Astrocyte (in vitro differentiated cells and primary cell): Measurements from ENCODE around the gene PIH1D1. TPM values are rescaled to one million over a fixed set of nuclear protein-coding genes. Genes with fewer than 3 reads are reported as not detected.

Experiments used
- DNase-seq: peaks from one replicate; pipeline ENCODE4 v3.0.0-alpha.2; 2010; ENCODE audit warnings: low read depth
- FAIRE-seq: peaks from 2 replicates; lab custom pipeline; 2011; peaks lifted over from hg19 to GRCh38; lab: Jason Lieb, UNC
- H2AFZ ChIP-seq: 2 replicates; pipeline ENCODE4 v1.6.0; 2012; ENCODE audit warnings: low read depth, low read length, inconsistent platforms
- H3K27ac ChIP-seq: 2 replicates; pipeline ENCODE4 v1.5.1; 2011; ENCODE audit warnings: low read depth, low read length, inconsistent platforms
- H3K27me3 ChIP-seq: 2 replicates; pipeline ENCODE4 v1.6.0; 2011; ENCODE audit warnings: low read length, inconsistent platforms; ENCODE audit not compliant: insufficient read depth
- H3K36me3 ChIP-seq: 2 replicates; pipeline ENCODE4 v1.5.1; 2011; ENCODE audit warnings: low read length, inconsistent platforms; ENCODE audit not compliant: insufficient read depth
- H3K4me1 ChIP-seq: 2 replicates; pipeline ENCODE4 v1.5.1; 2011; ENCODE audit warnings: low read length, inconsistent platforms; ENCODE audit not compliant: insufficient read depth
- H3K4me2 ChIP-seq: 2 replicates; pipeline ENCODE4 v1.6.0; 2012; ENCODE audit warnings: low read length, inconsistent platforms
- H3K4me3 ChIP-seq: 2 replicates; pipeline ENCODE4 v1.5.1; 2011; ENCODE audit warnings: low read depth, mild to moderate bottlenecking, low read length, inconsistent platforms; ENCODE audit not compliant: insufficient read depth
- H3K79me2 ChIP-seq: 2 replicates; pipeline ENCODE4 v1.6.0; 2012; ENCODE audit warnings: mild to moderate bottlenecking, low read length, inconsistent platforms; ENCODE audit not compliant: insufficient read depth
- H3K9ac ChIP-seq: 2 replicates; pipeline ENCODE4 v1.6.0; 2012; ENCODE audit warnings: mild to moderate bottlenecking, low read length, inconsistent platforms
- H3K9me3 ChIP-seq: 2 replicates; pipeline ENCODE4 v1.5.1; 2012; ENCODE audit warnings: low read depth, mild to moderate bottlenecking, low read length, inconsistent platforms; ENCODE audit not compliant: insufficient read depth
- H4K20me1 ChIP-seq: 2 replicates; pipeline ENCODE4 v1.6.0; 2012; ENCODE audit warnings: low read length, inconsistent platforms; ENCODE audit not compliant: insufficient read depth
- H3K27ac Mint-ChIP-seq: one replicate; pipeline ENCODE4 v1.8.0; 2021; ENCODE audit warnings: mild to moderate bottlenecking, mixed read lengths; ENCODE audit not compliant: unreplicated experiment
- H3K27me3 Mint-ChIP-seq: one replicate; pipeline ENCODE4 v1.8.0; 2021; ENCODE audit warnings: low read depth, mixed read lengths; ENCODE audit not compliant: unreplicated experiment
- H3K36me3 Mint-ChIP-seq: one replicate; pipeline ENCODE4 v1.8.0; 2021; ENCODE audit warnings: low read depth, mixed read lengths; ENCODE audit not compliant: unreplicated experiment
- H3K4me1 Mint-ChIP-seq: one replicate; pipeline ENCODE4 v1.8.0; 2021; ENCODE audit warnings: low read depth, mixed read lengths; ENCODE audit not compliant: unreplicated experiment
- H3K4me3 Mint-ChIP-seq: one replicate; pipeline ENCODE4 v1.8.0; 2021; ENCODE audit warnings: mild to moderate bottlenecking, moderate library complexity, mixed read lengths; ENCODE audit not compliant: unreplicated experiment
- H3K9me3 Mint-ChIP-seq: one replicate; pipeline ENCODE4 v1.8.0; 2021; ENCODE audit warnings: mild to moderate bottlenecking, mixed read lengths; ENCODE audit not compliant: unreplicated experiment
- EZH2 ChIP-seq: IDR thresholded peaks from 2 replicates; pipeline ENCODE4 v1.6.1; 2012; ENCODE audit warnings: mild to moderate bottlenecking, low read length, inconsistent platforms; ENCODE audit not compliant: insufficient read depth
- total RNA-seq: library from RNA; stranded (reverse); gene quantifications from 2 replicates; pipeline ENCODE4 v1.2.1, GENCODE V29; 2021
- TF ChIP-seq, protein P1 (sequence below): IDR thresholded peaks from 2 replicates; pipeline ENCODE4 v1.5.1; 2011; ENCODE audit warnings: low read depth, mild to moderate bottlenecking, inconsistent platforms, low read length, moderate library complexity; ENCODE audit not compliant: insufficient read depth

The PIH1D1 gene
- total RNA-seq, 1 donor from 2014 or later = 61.3 TPM

DNA sequence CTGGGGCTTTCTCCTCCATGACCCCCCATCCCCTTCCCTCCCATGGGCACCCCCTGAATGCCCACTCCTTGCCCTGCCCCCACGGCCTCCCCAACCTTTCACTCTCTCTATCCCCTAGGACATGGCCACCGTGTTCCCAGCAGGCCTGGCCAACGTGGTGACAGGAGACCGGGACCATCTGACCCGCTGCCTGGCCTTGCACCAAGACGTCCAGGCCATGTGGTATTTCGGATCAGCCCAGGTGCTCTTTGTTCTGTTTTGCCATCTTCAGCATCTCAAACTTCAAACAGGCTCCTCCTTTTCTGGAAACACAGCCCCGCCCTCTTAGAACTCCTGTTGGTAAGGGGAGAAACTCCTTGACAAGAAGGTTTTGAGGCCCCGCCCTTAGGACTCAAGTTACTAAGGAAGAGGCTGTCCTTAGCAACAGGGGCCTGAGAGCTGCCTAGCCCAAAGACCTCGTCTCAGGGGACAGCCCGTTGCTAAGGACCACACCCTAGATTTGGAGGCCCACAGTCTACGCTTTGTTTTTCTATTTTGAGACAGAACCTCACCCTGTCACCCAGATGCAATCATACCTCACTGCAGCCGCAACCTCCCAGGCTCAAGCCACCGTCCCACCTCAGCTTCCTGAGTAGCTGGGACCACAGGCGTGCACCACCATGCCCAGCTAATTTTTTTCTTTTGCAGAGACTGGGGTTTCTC lies 17.3 kb upstream of the PIH1D1 start:
- no peak overlapping the region for H3K4me3 ChIP-seq
- Mint-ChIP-seq H3K4me1 (no peaks in the 10 kb centered on the region), H3K27ac (no peak overlapping the region), H3K4me3 (peak overlapping the region; percentile 50), H3K27me3 (peaks cover 12% of the 10 kb centered on the region), H3K36me3 (peaks cover 4% of the 10 kb centered on the region), H3K9me3 (no peaks in the 10 kb centered on the region)
- TF ChIP-seq, protein P1, sequence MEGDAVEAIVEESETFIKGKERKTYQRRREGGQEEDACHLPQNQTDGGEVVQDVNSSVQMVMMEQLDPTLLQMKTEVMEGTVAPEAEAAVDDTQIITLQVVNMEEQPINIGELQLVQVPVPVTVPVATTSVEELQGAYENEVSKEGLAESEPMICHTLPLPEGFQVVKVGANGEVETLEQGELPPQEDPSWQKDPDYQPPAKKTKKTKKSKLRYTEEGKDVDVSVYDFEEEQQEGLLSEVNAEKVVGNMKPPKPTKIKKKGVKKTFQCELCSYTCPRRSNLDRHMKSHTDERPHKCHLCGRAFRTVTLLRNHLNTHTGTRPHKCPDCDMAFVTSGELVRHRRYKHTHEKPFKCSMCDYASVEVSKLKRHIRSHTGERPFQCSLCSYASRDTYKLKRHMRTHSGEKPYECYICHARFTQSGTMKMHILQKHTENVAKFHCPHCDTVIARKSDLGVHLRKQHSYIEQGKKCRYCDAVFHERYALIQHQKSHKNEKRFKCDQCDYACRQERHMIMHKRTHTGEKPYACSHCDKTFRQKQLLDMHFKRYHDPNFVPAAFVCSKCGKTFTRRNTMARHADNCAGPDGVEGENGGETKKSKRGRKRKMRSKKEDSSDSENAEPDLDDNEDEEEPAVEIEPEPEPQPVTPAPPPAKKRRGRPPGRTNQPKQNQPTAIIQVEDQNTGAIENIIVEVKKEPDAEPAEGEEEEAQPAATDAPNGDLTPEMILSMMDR = no peak
- TF ChIP-seq EZH2 = no peak
- FAIRE-seq = no peak
- no peaks in the 10 kb centered on the region for H3K79me2 ChIP-seq
- no peak overlapping the region for H3K9ac ChIP-seq
- H4K20me1 ChIP-seq = no peaks in the 10 kb centered on the region
- no peak overlapping the region for H3K4me2 ChIP-seq
- no peaks in the 10 kb centered on the region for H3K9me3 ChIP-seq
- H3K4me1 ChIP-seq = peaks cover 4% of the 10 kb centered on the region
- DNase-seq = no peak
- no peak overlapping the region for H2AFZ ChIP-seq
- H3K36me3 ChIP-seq = no peaks in the 10 kb centered on the region
- no peak overlapping the region for H3K27ac ChIP-seq
- H3K27me3 ChIP-seq = no peaks in the 10 kb centered on the region

DNA sequence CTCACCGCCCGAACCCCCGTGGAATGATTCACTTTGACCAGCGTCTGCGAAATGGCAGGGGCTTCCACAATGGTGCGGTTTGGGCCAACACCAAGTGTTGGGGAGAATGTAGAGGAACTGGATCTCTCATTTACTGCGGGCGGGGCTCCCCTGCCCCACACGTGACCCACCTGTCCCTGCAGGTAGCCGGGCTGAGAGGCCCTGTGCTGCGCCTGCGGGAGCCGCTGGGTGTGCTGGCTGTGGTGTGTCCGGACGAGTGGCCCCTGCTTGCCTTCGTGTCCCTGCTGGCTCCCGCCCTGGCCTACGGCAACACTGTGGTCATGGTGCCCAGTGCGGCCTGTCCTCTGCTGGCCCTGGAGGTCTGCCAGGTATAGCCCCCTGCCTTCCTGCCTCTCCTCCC lies 16.6 kb upstream of the PIH1D1 start:
- no peaks in the 10 kb centered on the region for H3K4me1 Mint-ChIP-seq
- no peaks in the 10 kb centered on the region for H3K9me3 Mint-ChIP-seq
- no peak for FAIRE-seq

DNA sequence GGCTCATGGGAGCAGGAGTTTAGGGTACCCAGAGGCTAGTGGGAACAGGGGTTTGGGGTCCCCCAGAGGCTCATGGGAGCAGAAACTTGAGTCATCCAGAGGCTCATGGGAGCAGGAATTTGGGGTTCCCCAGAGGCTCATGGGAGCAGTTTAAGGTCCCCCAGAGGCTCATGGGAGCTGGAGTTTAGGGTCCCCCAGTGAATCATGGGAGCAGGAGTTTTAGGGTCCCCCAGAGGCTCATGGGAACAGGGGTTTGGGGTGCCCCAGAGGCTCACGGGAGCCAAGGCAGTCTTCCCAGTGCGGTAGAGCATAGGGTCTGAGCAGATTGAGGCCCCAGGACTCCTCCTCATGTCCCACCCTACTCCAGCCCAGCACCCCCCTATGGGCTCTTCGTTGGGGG lies 13.8 kb upstream of the PIH1D1 start:
- no peak for DNase-seq
- Histone ChIP-seq H3K9ac (no peak overlapping the region), H3K27me3 (no peaks in the 10 kb centered on the region), H3K9me3 (no peaks in the 10 kb centered on the region), H2AFZ (no peak overlapping the region), H3K79me2 (no peaks in the 10 kb centered on the region), H4K20me1 (no peaks in the 10 kb centered on the region), H3K36me3 (no peaks in the 10 kb centered on the region), H3K4me2 (no peak overlapping the region), H3K4me1 (no peaks in the 10 kb centered on the region), H3K4me3 (no peak overlapping the region), H3K27ac (no peak overlapping the region)
- TF ChIP-seq, protein P1 = no peak
- no peak for TF ChIP-seq EZH2
- H3K4me1 Mint-ChIP-seq = no peaks in the 10 kb centered on the region
- H3K9me3 Mint-ChIP-seq = no peaks in the 10 kb centered on the region
- FAIRE-seq = no peak
- no peak overlapping the region for H3K4me3 Mint-ChIP-seq
- H3K27ac Mint-ChIP-seq = no peak overlapping the region
- H3K27me3 Mint-ChIP-seq = no peaks in the 10 kb centered on the region
- H3K36me3 Mint-ChIP-seq = peaks cover 4% of the 10 kb centered on the region

More for the DNA sequence above, 16.6 kb upstream of the PIH1D1 start:
- H3K27me3 Mint-ChIP-seq = peaks cover 7% of the 10 kb centered on the region
- no peak overlapping the region for H2AFZ ChIP-seq
- H3K4me3 Mint-ChIP-seq = no peak overlapping the region
- H3K4me2 ChIP-seq = no peak overlapping the region
- H3K4me1 ChIP-seq = no peaks in the 10 kb centered on the region
- H3K27me3 ChIP-seq = no peaks in the 10 kb centered on the region
- H3K36me3 ChIP-seq = no peaks in the 10 kb centered on the region
- TF ChIP-seq, protein P1 = no peak
- no peak for TF ChIP-seq EZH2
- no peak overlapping the region for H3K4me3 ChIP-seq
- no peaks in the 10 kb centered on the region for H3K79me2 ChIP-seq
- no peaks in the 10 kb centered on the region for H4K20me1 ChIP-seq
- no peaks in the 10 kb centered on the region for H3K9me3 ChIP-seq
- no peak overlapping the region for H3K9ac ChIP-seq
- DNase-seq = no peak
- no peak overlapping the region for H3K27ac Mint-ChIP-seq
- peaks cover 4% of the 10 kb centered on the region for H3K36me3 Mint-ChIP-seq
- H3K27ac ChIP-seq = no peak overlapping the region
